Endothelial cell of umbilical vein (primary cell): ENCODE data around the gene CD33. TPM values are rescaled to one million over a fixed set of nuclear protein-coding genes. Genes with fewer than 3 reads are reported as not detected.

Experiments used
- BruUV-seq: library from RNA; stranded (reverse); fragments of 400-500 nt; replicated peaks from 2 replicates; lab custom pipeline; 2021; lab: Mats Ljungman, UMichigan
- CTCF ChIA-PET: fragments of 300-600, 350-600 bp; sonication (Branson Sonifier 250); formaldehyde crosslinking; loops from one replicate; lab custom pipeline; 2021; ENCODE audit warnings: antibody characterized with exemption, inconsistent platforms; lab: Charles Lee
- POLR2A ChIA-PET: fragments of 300-600, 350-600 bp; sonication (Branson Sonifier 250); formaldehyde crosslinking; loops from one replicate; lab custom pipeline; 2021; ENCODE audit warnings: antibody characterized with exemption, inconsistent platforms; lab: Charles Lee
- DNase-seq: peaks from one replicate; pipeline ENCODE4 v3.0.0-alpha.2; 2011; ENCODE audit warnings: low read depth, low spot score
- FAIRE-seq: peaks from 2 replicates; lab custom pipeline; 2011; peaks lifted over from hg19 to GRCh38; lab: Jason Lieb, UNC
- H2AFZ ChIP-seq: 2 replicates; pipeline ENCODE4 v1.6.0; 2012; ENCODE audit warnings: low read depth, low read length, control low read depth, inconsistent platforms
- H3K27ac ChIP-seq: 2 replicates; pipeline ENCODE4 v1.5.1; 2011; ENCODE audit warnings: low read depth, mild to moderate bottlenecking, control low read depth, low read length, moderate library complexity; ENCODE audit not compliant: insufficient read depth
- H3K27me3 ChIP-seq, 2 experiments: 2 replicates each; pipeline versions ENCODE4 v1.6.0 to v1.6.1; 2011; ENCODE audit warnings: low read length in 2 of 2, mixed read lengths in 1 of 2; ENCODE audit not compliant: control insufficient read depth in 2 of 2, insufficient read depth in 2 of 2
- H3K36me3 ChIP-seq, 2 experiments: 2 replicates in 1 of 2; 3 replicates in 1 of 2; pipeline ENCODE4 v1.5.1; 2011; ENCODE audit warnings: low read length in 2 of 2, mild to moderate bottlenecking in 1 of 2, moderate library complexity in 1 of 2; ENCODE audit not compliant: control insufficient read depth in 2 of 2, insufficient read depth in 2 of 2; ENCODE audit errors: extremely low read depth in 1 of 2
- H3K4me1 ChIP-seq: 3 replicates; pipeline ENCODE4 v1.5.1; 2011; ENCODE audit warnings: mild to moderate bottlenecking, low read length; ENCODE audit not compliant: control insufficient read depth, insufficient read depth; ENCODE audit errors: extremely low read depth
- H3K4me2 ChIP-seq: 2 replicates; pipeline ENCODE4 v1.6.1; 2011; ENCODE audit warnings: low read length, control low read depth, mixed read lengths; ENCODE audit not compliant: insufficient read depth
- H3K4me3 ChIP-seq, 3 experiments: fragments of 200-600 bp in 1 of 3; sonication (generic), shearing (Covaris generic) in 1 of 3; replicated peaks in 1 of 3; 2 replicates each; pipeline ENCODE4 v1.5.1; 2011 to 2016; ENCODE audit warnings: control low read depth in 3 of 3, low read length in 3 of 3, mild to moderate bottlenecking in 2 of 3, inconsistent platforms in 1 of 3, low read depth in 1 of 3, moderate library complexity in 1 of 3; ENCODE audit not compliant: insufficient read depth in 1 of 3
- H3K79me2 ChIP-seq: 2 replicates; pipeline ENCODE4 v1.6.0; 2012; ENCODE audit warnings: low read length, inconsistent platforms; ENCODE audit not compliant: control insufficient read depth, insufficient read depth
- H3K9ac ChIP-seq: replicated peaks from 2 replicates; pipeline ENCODE3; 2011; ENCODE audit warnings: low read length, control low read depth; ENCODE audit not compliant: insufficient read depth; ENCODE audit errors: extremely low read depth
- H3K9me1 ChIP-seq: replicated peaks from 3 replicates; pipeline ENCODE4 v1.6.0; 2011; ENCODE audit warnings: mild to moderate bottlenecking, low read length; ENCODE audit not compliant: control insufficient read depth, insufficient read depth; ENCODE audit errors: extremely low read depth
- H3K9me3 ChIP-seq: replicated peaks from 2 replicates; pipeline ENCODE4 v1.5.1; 2012; ENCODE audit warnings: low read length, inconsistent platforms; ENCODE audit not compliant: control insufficient read depth, insufficient read depth
- H4K20me1 ChIP-seq: replicated peaks from 2 replicates; pipeline ENCODE3; 2011; ENCODE audit warnings: mild to moderate bottlenecking, low read length; ENCODE audit not compliant: control insufficient read depth, insufficient read depth; ENCODE audit errors: extremely low read depth
- EZH2 ChIP-seq: IDR thresholded peaks from 2 replicates; pipeline ENCODE4 v1.6.1; 2012; ENCODE audit warnings: borderline replicate concordance, low read depth, mild to moderate bottlenecking, moderate library complexity, low read length, inconsistent platforms; ENCODE audit not compliant: severe bottlenecking
- FOS ChIP-seq: IDR thresholded peaks from 2 replicates; pipeline ENCODE4 v1.6.1; 2011; ENCODE audit warnings: mild to moderate bottlenecking, low read length, moderate library complexity, borderline replicate concordance; ENCODE audit not compliant: insufficient read depth
- GATA2 ChIP-seq: IDR thresholded peaks from 2 replicates; pipeline ENCODE4 v1.7.0; 2011; ENCODE audit warnings: low read depth, mild to moderate bottlenecking, moderate library complexity, mixed read lengths, low read length; ENCODE audit not compliant: insufficient read length, insufficient read depth
- JUN ChIP-seq: IDR thresholded peaks from 2 replicates; pipeline ENCODE4 v1.6.1; 2011; ENCODE audit warnings: borderline replicate concordance, low read depth; ENCODE audit not compliant: insufficient read length, insufficient read depth
- MYC ChIP-seq: IDR thresholded peaks from one replicate; pipeline ENCODE4 v1.6.1; 2011; ENCODE audit warnings: mild to moderate bottlenecking, low read depth, low read length
- POLR2A ChIP-seq: IDR thresholded peaks from 2 replicates; pipeline ENCODE4 v1.6.1; 2012; ENCODE audit warnings: low read depth, mild to moderate bottlenecking, control low read depth, low read length
- POLR2AphosphoS5 ChIP-seq: IDR thresholded peaks from 2 replicates; pipeline ENCODE4 v1.6.1; 2012; ENCODE audit warnings: low read depth, mild to moderate bottlenecking, control low read depth, low read length, moderate library complexity; ENCODE audit not compliant: insufficient read depth
- dilution Hi-C: fragments of 300-500 bp; cut with MboI; formaldehyde crosslinking; loops from one replicate; pipeline ENCODE4 v1.15.0; 2019; ENCODE audit warnings: low sequenced_read_pairs; ENCODE audit not compliant: extremely low pct_ligation_motif_present
- intact Hi-C: fragments of 100-400 bp; cut with micrococcal nuclease; formaldehyde crosslinking; loops from one replicate; pipeline ENCODE4 v1.10.0; 2022
- polyA plus RNA-seq, 4 experiments: library from polyadenylated mRNA; depleted of rRNA in 3 of 4; stranded (reverse) in 3 of 4; unstranded in 1 of 4; fragments of >200 nt; gene quantifications; 2 replicates each; pipeline versions ENCODE4 v1.2.1 to v1.2.3, GENCODE V29; 2011 to 2012; ENCODE audit warnings: missing spikeins in 1 of 4
- total RNA-seq: library from RNA; stranded (reverse); gene quantifications from 2 replicates; pipeline ENCODE4 v1.2.3, GENCODE V29; 2021
- TF ChIP-seq, protein P1 (sequence below), 2 donors: IDR thresholded peaks; 1 replicate in 1 of 2; 2 replicates in 1 of 2; pipeline ENCODE4 v1.5.1; 2011; ENCODE audit warnings: low read length in 2 of 2, mild to moderate bottlenecking in 2 of 2, moderate library complexity in 2 of 2, control low read depth in 1 of 2, inconsistent platforms in 1 of 2, low read depth in 1 of 2; ENCODE audit not compliant: insufficient read depth in 1 of 2; ENCODE audit errors: extremely low read depth in 1 of 2
- TF ChIP-seq, protein P2 (sequence below): IDR thresholded peaks from 2 replicates; pipeline ENCODE4 v1.6.1; 2011; ENCODE audit not compliant: insufficient read depth, insufficient read length

CD33 gene
- total and polyA plus RNA-seq, 2 donors (not counting 3 experiments of a cell fraction or from before 2014, with no cell fraction given), result not detected

DNA sequence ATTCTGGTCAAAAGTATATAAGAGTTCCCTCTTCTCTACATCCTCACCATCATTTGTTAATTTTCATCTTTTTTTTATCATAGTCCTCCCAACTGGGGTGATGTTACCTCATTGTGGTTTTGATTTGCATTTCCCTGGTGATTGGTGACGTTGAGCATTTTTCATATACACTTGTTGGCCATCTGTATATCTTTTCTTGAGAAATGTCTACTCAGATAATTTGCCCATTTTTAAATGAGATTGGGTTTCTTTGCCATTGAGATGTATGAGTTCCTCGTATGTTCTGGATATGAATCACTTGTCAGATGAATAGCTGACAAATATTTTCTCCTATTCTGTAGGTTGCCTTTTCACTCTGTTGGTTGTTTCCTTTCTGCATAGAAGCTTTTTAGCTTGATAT is 2.4 kb downstream of the CD33 start:
- Histone ChIP-seq H4K20me1 (no peaks in the 10 kb centered on the region), H3K4me1 (no peaks in the 10 kb centered on the region), H3K27me3 (no peaks in the 10 kb centered on the region), H3K4me3 (no peak overlapping the region), H3K9me1 (no peaks in the 10 kb centered on the region), H3K9me3 (no peaks in the 10 kb centered on the region), H3K9ac (no peak overlapping the region), H3K36me3 (no peaks in the 10 kb centered on the region), H3K79me2 (no peaks in the 10 kb centered on the region), H2AFZ (no peak overlapping the region), H3K27ac (no peak overlapping the region), H3K4me2 (no peak overlapping the region)
- intact Hi-C loops, result no loop called here
- no peak for FAIRE-seq
- DNase-seq, result no peak
- no TSS peak for BruUV-seq
- TF ChIP-seq JUN (no peak), GATA2 (no peak), POLR2A (no peak)
- TF ChIP-seq, protein P1, sequence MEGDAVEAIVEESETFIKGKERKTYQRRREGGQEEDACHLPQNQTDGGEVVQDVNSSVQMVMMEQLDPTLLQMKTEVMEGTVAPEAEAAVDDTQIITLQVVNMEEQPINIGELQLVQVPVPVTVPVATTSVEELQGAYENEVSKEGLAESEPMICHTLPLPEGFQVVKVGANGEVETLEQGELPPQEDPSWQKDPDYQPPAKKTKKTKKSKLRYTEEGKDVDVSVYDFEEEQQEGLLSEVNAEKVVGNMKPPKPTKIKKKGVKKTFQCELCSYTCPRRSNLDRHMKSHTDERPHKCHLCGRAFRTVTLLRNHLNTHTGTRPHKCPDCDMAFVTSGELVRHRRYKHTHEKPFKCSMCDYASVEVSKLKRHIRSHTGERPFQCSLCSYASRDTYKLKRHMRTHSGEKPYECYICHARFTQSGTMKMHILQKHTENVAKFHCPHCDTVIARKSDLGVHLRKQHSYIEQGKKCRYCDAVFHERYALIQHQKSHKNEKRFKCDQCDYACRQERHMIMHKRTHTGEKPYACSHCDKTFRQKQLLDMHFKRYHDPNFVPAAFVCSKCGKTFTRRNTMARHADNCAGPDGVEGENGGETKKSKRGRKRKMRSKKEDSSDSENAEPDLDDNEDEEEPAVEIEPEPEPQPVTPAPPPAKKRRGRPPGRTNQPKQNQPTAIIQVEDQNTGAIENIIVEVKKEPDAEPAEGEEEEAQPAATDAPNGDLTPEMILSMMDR (IDR thresholded peaks at IDR 0.05; ENCODE audit: extremely low read depth in 1 of 2, insufficient read depth in 1 of 2, low read depth in 1 of 2, low read length in 2 of 2), result no peak
- CTCF ChIA-PET, result no interaction called here
- POLR2A ChIA-PET, result no interaction called here
- dilution Hi-C loops, result no loop called here

DNA sequence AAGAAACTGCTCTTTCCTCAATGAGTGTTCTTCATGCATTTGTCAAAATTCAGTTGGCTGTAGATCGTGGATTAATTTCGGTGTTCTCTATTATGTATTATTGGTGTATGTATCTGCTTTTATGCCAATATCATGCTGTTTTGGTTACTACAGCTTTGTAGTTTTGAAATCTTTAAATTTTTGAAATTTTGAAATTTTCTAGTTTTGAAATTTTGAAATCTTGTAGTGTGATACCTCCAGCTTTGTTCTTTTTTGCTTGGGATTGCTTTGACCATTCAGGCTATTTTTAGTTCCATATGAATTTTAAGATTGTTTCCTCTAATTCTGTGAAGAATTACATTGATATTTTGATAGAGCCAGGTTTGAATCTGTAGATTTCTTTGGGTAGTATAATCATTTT is 3.1 kb downstream of the CD33 start:
- CTCF ChIA-PET, result no interaction called here

More for the DNA sequence above, 3.1 kb downstream of the CD33 start:
- Histone ChIP-seq H3K27me3 (no peaks in the 10 kb centered on the region), H3K9me3 (no peaks in the 10 kb centered on the region), H3K36me3 (no peaks in the 10 kb centered on the region), H4K20me1 (no peaks in the 10 kb centered on the region), H2AFZ (no peak overlapping the region), H3K9ac (no peak overlapping the region), H3K9me1 (no peaks in the 10 kb centered on the region), H3K79me2 (no peaks in the 10 kb centered on the region), H3K4me1 (no peaks in the 10 kb centered on the region), H3K27ac (no peak overlapping the region), H3K4me3 (no peak overlapping the region), H3K4me2 (no peak overlapping the region)
- FAIRE-seq (no peak), DNase-seq (no peak)
- intact Hi-C loops (no loop called here), dilution Hi-C loops (no loop called here)
- BruUV-seq, result no TSS peak
- TF ChIP-seq EZH2 (no peak), FOS (no peak), JUN (no peak), POLR2A (no peak), POLR2AphosphoS5 (no peak), MYC (no peak), GATA2 (no peak)
- TF ChIP-seq, protein P1 (IDR thresholded peaks at IDR 0.05; ENCODE audit: extremely low read depth in 1 of 2, insufficient read depth in 1 of 2, low read depth in 1 of 2, low read length in 2 of 2), result no peak
- TF ChIP-seq, protein P2, sequence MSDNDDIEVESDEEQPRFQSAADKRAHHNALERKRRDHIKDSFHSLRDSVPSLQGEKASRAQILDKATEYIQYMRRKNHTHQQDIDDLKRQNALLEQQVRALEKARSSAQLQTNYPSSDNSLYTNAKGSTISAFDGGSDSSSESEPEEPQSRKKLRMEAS, result no peak
- POLR2A ChIA-PET, result no interaction called here
